GM12873 (cell line): ENCODE results near the gene ADAMTS12.

Source experiments
- TF ChIP-seq, protein P1 (sequence below): IDR thresholded peaks from 2 replicates; pipeline ENCODE4 v1.5.1; 2012; ENCODE audit warnings: low read depth, mild to moderate bottlenecking, moderate library complexity, low read length, control low read depth; ENCODE audit not compliant: insufficient read depth; ENCODE audit errors: missing control alignments

The ADAMTS12 gene

DNA sequence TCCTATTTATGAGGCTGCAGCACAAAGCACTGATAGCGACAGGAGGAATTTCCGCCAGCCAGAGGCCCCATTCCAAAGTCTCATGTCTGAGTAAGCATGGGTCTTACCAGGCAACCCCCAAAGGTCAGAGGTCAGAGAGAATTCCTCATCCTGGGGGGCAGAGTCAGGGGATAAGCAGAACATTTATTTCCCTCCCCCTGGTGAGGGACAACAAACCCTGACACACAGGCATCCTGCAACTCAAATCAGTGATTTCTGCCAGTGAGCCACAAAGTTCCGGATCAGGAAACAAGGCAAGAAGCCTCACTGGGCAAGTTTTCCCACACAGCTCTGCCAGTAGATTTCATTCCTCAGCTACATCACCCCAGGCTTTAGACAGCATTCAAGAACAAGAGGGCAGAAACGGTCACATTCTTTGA, 37.0 kb downstream of the ADAMTS12 start:
- TF ChIP-seq, protein P1, sequence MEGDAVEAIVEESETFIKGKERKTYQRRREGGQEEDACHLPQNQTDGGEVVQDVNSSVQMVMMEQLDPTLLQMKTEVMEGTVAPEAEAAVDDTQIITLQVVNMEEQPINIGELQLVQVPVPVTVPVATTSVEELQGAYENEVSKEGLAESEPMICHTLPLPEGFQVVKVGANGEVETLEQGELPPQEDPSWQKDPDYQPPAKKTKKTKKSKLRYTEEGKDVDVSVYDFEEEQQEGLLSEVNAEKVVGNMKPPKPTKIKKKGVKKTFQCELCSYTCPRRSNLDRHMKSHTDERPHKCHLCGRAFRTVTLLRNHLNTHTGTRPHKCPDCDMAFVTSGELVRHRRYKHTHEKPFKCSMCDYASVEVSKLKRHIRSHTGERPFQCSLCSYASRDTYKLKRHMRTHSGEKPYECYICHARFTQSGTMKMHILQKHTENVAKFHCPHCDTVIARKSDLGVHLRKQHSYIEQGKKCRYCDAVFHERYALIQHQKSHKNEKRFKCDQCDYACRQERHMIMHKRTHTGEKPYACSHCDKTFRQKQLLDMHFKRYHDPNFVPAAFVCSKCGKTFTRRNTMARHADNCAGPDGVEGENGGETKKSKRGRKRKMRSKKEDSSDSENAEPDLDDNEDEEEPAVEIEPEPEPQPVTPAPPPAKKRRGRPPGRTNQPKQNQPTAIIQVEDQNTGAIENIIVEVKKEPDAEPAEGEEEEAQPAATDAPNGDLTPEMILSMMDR = no peak

DNA sequence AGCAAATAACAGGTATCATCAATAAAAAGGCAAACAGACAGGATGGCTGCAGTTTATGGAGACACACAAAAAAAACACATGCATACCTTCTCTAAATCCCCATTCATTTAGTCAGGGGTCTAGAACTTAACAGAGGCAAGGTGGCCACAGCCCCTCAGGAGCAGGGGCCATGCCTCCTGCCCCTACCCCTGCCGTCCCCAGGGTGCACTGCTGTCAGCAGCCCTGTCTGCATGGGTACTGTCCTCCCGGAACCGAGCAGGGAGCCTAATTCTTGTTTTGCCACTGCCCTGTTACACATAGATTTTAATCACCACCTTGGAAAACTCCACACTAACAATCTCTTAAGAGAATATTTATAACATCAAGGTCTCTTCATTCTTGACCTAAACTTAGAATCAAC, 39.0 kb downstream of the ADAMTS12 start:
- TF ChIP-seq, protein P1 = no peak

DNA sequence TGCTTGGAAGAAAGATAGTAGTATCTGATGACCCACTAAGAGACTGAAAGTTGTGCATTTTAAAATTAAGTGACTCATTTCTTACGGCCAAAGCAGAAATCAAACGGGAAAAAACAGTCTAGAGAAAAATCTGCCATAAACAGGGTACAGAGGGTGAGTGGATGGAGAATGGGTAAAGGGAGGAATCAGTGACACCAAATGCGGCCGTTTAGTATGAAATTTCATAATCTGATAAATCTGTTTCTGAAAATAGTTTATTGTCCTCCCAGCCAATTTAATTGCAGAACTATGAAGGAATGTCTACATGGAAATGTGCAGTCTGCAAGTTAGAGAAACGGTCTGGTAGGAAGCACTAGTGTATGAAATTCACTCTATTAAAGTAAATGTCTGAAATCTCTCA, 39.5 kb downstream of the ADAMTS12 start:
- TF ChIP-seq, protein P1 = no peak

DNA sequence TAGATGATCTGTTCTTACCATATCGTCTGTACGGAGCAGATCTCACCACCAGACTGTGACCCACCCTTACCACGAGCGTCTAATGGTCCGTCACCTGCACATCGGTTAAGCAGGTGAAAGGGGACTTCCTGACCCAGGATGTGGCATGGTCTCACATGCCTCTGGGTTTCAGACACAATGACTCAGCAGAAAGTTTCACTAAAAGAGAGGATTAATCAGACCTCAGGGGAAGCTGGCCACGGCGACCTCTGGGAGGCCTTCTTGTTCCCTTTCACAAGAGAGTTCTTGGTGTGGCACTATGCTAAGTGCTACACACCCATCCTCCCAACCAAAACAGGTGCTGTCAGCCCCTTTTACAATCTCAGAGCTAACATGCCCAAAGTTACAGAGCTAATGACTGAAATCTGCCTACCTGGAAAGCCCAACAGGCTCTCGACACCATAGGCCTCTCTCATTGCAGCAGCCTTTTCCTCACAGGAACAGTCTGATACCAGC, 41.6 kb downstream of the ADAMTS12 start:
- TF ChIP-seq, protein P1 = peak; percentile 24

DNA sequence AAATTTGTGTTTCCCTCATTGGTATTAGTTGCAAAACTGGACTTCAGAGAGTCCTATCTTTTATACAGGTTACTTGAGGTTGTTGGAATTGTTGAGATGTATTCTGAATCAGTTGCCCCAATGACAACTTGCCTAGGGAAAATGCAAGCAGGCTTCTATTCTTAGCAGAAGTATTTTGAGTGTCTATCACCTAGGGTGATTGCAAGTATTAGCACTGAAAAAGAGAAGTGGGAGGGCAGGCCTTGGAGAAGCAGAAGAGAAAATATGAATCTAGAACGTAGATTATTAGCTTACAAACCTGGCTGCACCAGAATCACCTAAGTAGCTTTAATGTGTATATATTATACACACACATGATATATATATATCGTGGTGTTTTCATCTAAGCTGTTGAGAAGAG, 43.2 kb downstream of the ADAMTS12 start:
- TF ChIP-seq, protein P1 = no peak

DNA sequence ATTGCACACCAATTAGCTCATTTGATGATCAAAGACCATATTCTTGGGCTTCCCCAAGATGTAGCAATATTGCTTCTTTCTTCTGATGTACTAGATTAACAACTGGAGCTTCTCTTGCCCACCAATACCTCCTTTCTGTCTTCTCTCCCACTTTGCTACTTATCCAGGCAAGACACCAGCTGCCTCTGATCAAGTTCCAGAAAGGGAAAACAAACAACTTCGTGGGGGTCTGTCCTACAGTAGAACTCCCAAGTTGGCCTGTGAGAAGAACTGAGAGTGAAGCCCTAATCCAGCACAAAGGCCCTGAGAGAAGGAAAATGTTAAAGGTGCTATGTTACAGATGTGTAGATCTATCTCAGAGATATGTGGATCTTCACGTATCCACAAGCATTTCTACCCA, 44.9 kb downstream of the ADAMTS12 start:
- TF ChIP-seq, protein P1 = no peak

DNA sequence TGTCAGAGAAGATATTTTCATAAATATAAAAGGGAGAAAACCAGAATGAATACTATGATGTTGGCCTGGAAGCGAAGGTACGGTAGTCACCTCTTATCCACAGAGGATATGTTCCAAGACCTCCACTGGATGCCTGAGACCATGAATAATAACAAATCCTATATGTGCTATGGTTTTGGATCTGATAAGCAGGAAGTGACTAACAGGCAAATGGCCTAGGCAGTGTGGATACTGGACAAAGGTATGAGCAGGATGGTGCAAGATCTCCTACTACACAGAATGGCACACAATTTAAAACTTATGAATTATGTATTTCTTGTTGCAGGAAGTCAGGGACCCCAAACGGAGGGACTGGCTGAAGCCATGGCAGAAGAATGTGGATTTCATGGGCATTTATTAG, 48.2 kb downstream of the ADAMTS12 start:
- TF ChIP-seq, protein P1 = no peak
